ENCODE results near the gene NCLN. TPM values are rescaled to one million over a fixed set of nuclear protein-coding genes. Genes with fewer than 3 reads are reported as not detected.

NCLN gene
- polyA plus RNA-seq, 3 donors, result 26.3 to 51.8 (median 37.5) TPM

GRCh38 chr19:3176715-3177501, 8.8 kb upstream of the NCLN start:
- 59 to 78% (median 67%) methylated on average over 10 to 11 of the region's 11 CpGs for WGBS, 3 donors
- no peak overlapping the region for H3K27ac ChIP-seq (ENCODE audit: low read depth, low read length)

- H3K27ac ChIP-seq (ENCODE audit: low read depth, low read length), result no peak within 1 kb of the TSS
- 32 to 73% (median 34%) methylated on average over 40 to 42 of the region's 42 CpGs for WGBS, 3 donors
Measured at GRCh38 chr19:3178377-3178972, 7.3 kb upstream of the NCLN start, which contains the start of gene S1PR4. TSS of gene S1PR4 (plus strand) at chr19:3178769. CDS start at chr19:3178793, 24 bp downstream.

- 50 to 89% (median 57%) methylated on average over 45 to 52 of the region's 52 CpGs for WGBS, 3 donors
- no peak overlapping the region for H3K27ac ChIP-seq (ENCODE audit: low read depth, low read length)
Measured at GRCh38 chr19:3178973-3179738, 6.6 kb upstream of the NCLN start.

GRCh38 chr19:3179739-3180293, 5.9 kb upstream of the NCLN start:
- H3K27ac ChIP-seq (ENCODE audit: low read depth, low read length), result no peak overlapping the region
- WGBS, 3 donors, result 58 to 86% (median 62%) methylated on average over 30 to 31 of the region's 31 CpGs

- 68 to 79% (median 77%) methylated on average over 13 of the region's 13 CpGs for WGBS, 3 donors
- H3K27ac ChIP-seq (ENCODE audit: low read depth, low read length), result peak overlapping the region; percentile 1
Measured at GRCh38 chr19:3183721-3184641, 1.7 kb upstream of the NCLN start.

GRCh38 chr19:3184847-3185460, 776 bp upstream of the NCLN start:
- 13 to 19% (median 14%) methylated on average over 14 of the region's 14 CpGs for WGBS, 3 donors
- H3K27ac ChIP-seq (ENCODE audit: low read depth, low read length), result no peak overlapping the region

GRCh38 chr19:3186160-3186688, 494 bp downstream of the NCLN start:
- H3K27ac ChIP-seq (ENCODE audit: low read depth, low read length), result no peak overlapping the region

GRCh38 chr19:3186891-3187661, 1.3 kb downstream of the NCLN start:
- 63 to 64% (median 63%) methylated on average over 23 of the region's 23 CpGs for WGBS, 3 donors
- no peak overlapping the region for H3K27ac ChIP-seq (ENCODE audit: low read depth, low read length)

More at GRCh38 chr19:3186160-3186688, 494 bp downstream of the NCLN start:
- WGBS, 3 donors, result 0% methylated on average over 29 to 38 of the region's 38 CpGs

- H3K27ac ChIP-seq (ENCODE audit: low read depth, low read length), result no peak overlapping the region
- 81 to 89% (median 83%) methylated on average over 36 of the region's 36 CpGs for WGBS, 3 donors
Measured at GRCh38 chr19:3187662-3188511, 2.2 kb downstream of the NCLN start.

GRCh38 chr19:3188627-3189596, 3.2 kb downstream of the NCLN start:
- H3K27ac ChIP-seq (ENCODE audit: low read depth, low read length), result no peak overlapping the region
- WGBS, 3 donors, result 72 to 91% (median 77%) methylated on average over 35 of the region's 35 CpGs

GRCh38 chr19:3189702-3190469, 4.2 kb downstream of the NCLN start:
- no peak overlapping the region for H3K27ac ChIP-seq (ENCODE audit: low read depth, low read length)
- WGBS, 3 donors, result 51 to 92% (median 86%) methylated on average over 27 to 28 of the region's 28 CpGs

GRCh38 chr19:3190470-3190770, 4.7 kb downstream of the NCLN start:
- no peak overlapping the region for H3K27ac ChIP-seq (ENCODE audit: low read depth, low read length)
- 87 to 93% (median 91%) methylated on average over 18 of the region's 18 CpGs for WGBS, 3 donors

- no peak overlapping the region for H3K27ac ChIP-seq (ENCODE audit: low read depth, low read length)
- WGBS, 3 donors, result 83 to 89% (median 84%) methylated on average over 46 of the region's 46 CpGs
Measured at GRCh38 chr19:3190921-3191805, 5.4 kb downstream of the NCLN start.
